GM12892 (cell line): ENCODE measurements around the gene ZG16.

Experiments
- POLR2A ChIP-seq: IDR thresholded peaks from 2 replicates; pipeline ENCODE4 v1.6.1; 2011; ENCODE audit warnings: low read depth, low read length, control low read depth
- POLR2AphosphoS5 ChIP-seq: IDR thresholded peaks from 2 replicates; pipeline ENCODE4 v1.6.1; 2011; ENCODE audit warnings: low read depth, low read length, control low read depth
- TAF1 ChIP-seq: IDR thresholded peaks from 2 replicates; pipeline ENCODE4 v1.6.1; 2011; ENCODE audit warnings: low read depth, mild to moderate bottlenecking, control low read depth, low read length, borderline replicate concordance

GRCh38 chr16:29831490-29831889 lies 53.4 kb downstream of the ZG16 start:
- no peak for TF ChIP-seq POLR2A
- no peak for TF ChIP-seq TAF1
- no peak for TF ChIP-seq POLR2AphosphoS5
